Liver (tissue), 9 donors: ENCODE measurements around the gene TNS4. TPM values are rescaled to one million over a fixed set of nuclear protein-coding genes. Genes with fewer than 3 reads are reported as not detected.

Source experiments
- DNase-seq: peaks from one replicate; pipeline ENCODE4 v3.0.0-alpha.2; 2017; ENCODE audit warnings: low spot score
- H3K27ac ChIP-seq, 2 donors: one replicate each; pipeline ENCODE4 v1.7.0; 2013; ENCODE audit warnings: inconsistent platforms in 2 of 2, low read length in 2 of 2, control low read depth in 1 of 2, low read depth in 1 of 2, mild to moderate bottlenecking in 1 of 2
- H3K27me3 ChIP-seq, 4 donors: one replicate each; pipeline versions ENCODE4 v1.6.1 to v1.7.0; 2013; ENCODE audit warnings: low read length in 3 of 4, inconsistent platforms in 1 of 4, mild to moderate bottlenecking in 1 of 4, moderate library complexity in 1 of 4; ENCODE audit not compliant: control insufficient read depth in 4 of 4, insufficient read depth in 4 of 4
- H3K36me3 ChIP-seq, 4 donors: one replicate each; pipeline versions ENCODE4 v1.6.1 to v1.7.0; 2013; ENCODE audit warnings: low read length in 3 of 4, mild to moderate bottlenecking in 3 of 4, low read depth in 1 of 4, moderate library complexity in 1 of 4; ENCODE audit not compliant: control insufficient read depth in 4 of 4, insufficient read depth in 3 of 4
- H3K4me1 ChIP-seq, 4 donors: one replicate each; pipeline versions ENCODE4 v1.6.1 to v1.7.0; 2013; ENCODE audit warnings: low read length in 3 of 4, mild to moderate bottlenecking in 3 of 4, moderate library complexity in 1 of 4; ENCODE audit not compliant: control insufficient read depth in 4 of 4, insufficient read depth in 4 of 4
- H3K4me3 ChIP-seq, 3 donors: one replicate each; pipeline versions ENCODE4 v1.6.1 to v1.7.0; 2013; ENCODE audit warnings: low read length in 3 of 3, control low read depth in 1 of 3, low read depth in 1 of 3, mild to moderate bottlenecking in 1 of 3
- H3K9ac ChIP-seq, 2 donors: one replicate each; pipeline ENCODE4 v1.7.0; 2013; ENCODE audit warnings: low read length in 2 of 2, mild to moderate bottlenecking in 2 of 2, moderate library complexity in 2 of 2, control low read depth in 1 of 2, low read depth in 1 of 2
- H3K9me3 ChIP-seq, 4 donors: one replicate each; pipeline versions ENCODE4 v1.6.1 to v1.7.0; 2013; ENCODE audit warnings: low read length in 3 of 4; ENCODE audit not compliant: control insufficient read depth in 4 of 4
- CTCF ChIP-seq: fragments of 150-350 bp; IDR thresholded peaks from 2 replicates; pipeline ENCODE4 v1.5.1; 2017; ENCODE audit warnings: improper control_type of control experiment, low read depth, low read length; ENCODE audit not compliant: missing input control
- GABPA ChIP-seq, 2 donors: IDR thresholded peaks in 1 of 2; conservative IDR thresholded peaks in 1 of 2; 2 replicates each; pipeline ENCODE4 v1.6.1; 2016; ENCODE audit warnings: antibody characterized with exemption in 2 of 2, mild to moderate bottlenecking in 1 of 2, moderate library complexity in 1 of 2
- HNF4A ChIP-seq, 2 donors: conservative IDR thresholded peaks; 2 replicates each; pipeline ENCODE4 v1.6.1; 2016; ENCODE audit warnings: antibody characterized with exemption in 2 of 2, mild to moderate bottlenecking in 2 of 2
- HNF4G ChIP-seq: IDR thresholded peaks from 2 replicates; pipeline ENCODE4 v1.6.1; 2016; ENCODE audit warnings: antibody characterized with exemption
- JUND ChIP-seq, 2 donors: IDR thresholded peaks; 2 replicates each; pipeline ENCODE4 v1.6.1; 2016; ENCODE audit warnings: antibody characterized with exemption in 2 of 2
- NR2F2 ChIP-seq: IDR thresholded peaks from 2 replicates; pipeline ENCODE4 v1.6.1; 2016; ENCODE audit warnings: antibody characterized with exemption
- REST ChIP-seq: IDR thresholded peaks from 2 replicates; pipeline ENCODE4 v1.6.1; 2016; ENCODE audit warnings: antibody characterized with exemption, mild to moderate bottlenecking
- RXRA ChIP-seq, 2 donors: IDR thresholded peaks; 2 replicates each; pipeline ENCODE4 v1.6.1; 2017 to 2018; ENCODE audit warnings: antibody characterized with exemption in 2 of 2, mild to moderate bottlenecking in 1 of 2
- TAF1 ChIP-seq: conservative IDR thresholded peaks from 2 replicates; pipeline ENCODE4 v1.6.1; 2016; ENCODE audit warnings: antibody characterized with exemption, mild to moderate bottlenecking
- WGBS: extraction: QIAGEN DNeasy Blood & Tissue Kit; methylation state at CpG from one replicate; pipeline ENCODE4 v1.1.7; 2013; 5-methylcytosine and 5-hydroxymethylcytosine counted together
- polyA plus RNA-seq, 2 donors: library from polyadenylated mRNA; stranded (reverse) in 1 of 2; unstranded in 1 of 2; fragments of 200-250 nt in 1 of 2; fragments of >200 nt in 1 of 2; fragmentation: Nextera tagmentation in 1 of 2; extraction: Ambion mirVana in 1 of 2; gene quantifications; one replicate each; pipeline versions ENCODE4 v1.2.1 to v1.2.3, GENCODE V29; 2013 to 2015
- total RNA-seq, 2 donors: library from RNA; depleted of rRNA; stranded (reverse); fragments of >200 nt; gene quantifications; one replicate each; pipeline ENCODE4 v1.2.3, GENCODE V29; 2014
- TF ChIP-seq, protein P1 (sequence below): IDR thresholded peaks from 2 replicates; pipeline ENCODE4 v1.6.1; 2016; ENCODE audit warnings: antibody characterized with exemption
- donor health status: healthy.
- donor health status: healthy.
- donor health status: healthy.
- donor health status: healthy.
- donor health status: healthy.

The TNS4 gene
- total and polyA plus RNA-seq, 4 donors: 0.08 TPM; not detected in 3

DNA sequence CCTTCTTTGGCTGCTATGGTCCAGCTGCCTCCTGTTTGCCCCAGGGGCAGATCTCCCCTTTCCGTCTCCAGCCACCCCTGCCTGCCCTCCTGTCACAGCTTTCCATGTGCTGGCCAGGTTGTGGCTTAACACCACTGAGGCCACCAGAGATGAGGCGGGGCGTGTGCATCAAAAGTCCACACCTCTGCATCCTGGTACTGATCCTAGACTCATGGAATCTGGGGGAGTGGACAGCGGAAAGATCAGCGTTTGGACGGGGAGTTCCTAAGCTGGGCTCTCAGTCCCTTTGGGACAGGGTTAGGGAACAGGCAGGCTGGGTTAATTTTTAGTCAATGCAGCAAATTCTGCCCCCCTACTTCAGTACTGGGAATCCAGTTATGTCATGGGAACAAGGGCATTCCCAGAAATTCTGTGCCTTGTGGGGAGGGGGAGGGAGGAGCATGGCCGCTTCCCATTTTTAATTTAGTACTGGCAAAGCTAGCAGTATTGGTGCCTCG, 54.2 kb downstream of the TNS4 start (continued):
- TF ChIP-seq CTCF (no peak), HNF4G (peak; percentile 8), HNF4A (conservative IDR thresholded peaks at IDR 0.05) (peak; percentile 56 to 86), REST (peak; percentile 92)

DNA sequence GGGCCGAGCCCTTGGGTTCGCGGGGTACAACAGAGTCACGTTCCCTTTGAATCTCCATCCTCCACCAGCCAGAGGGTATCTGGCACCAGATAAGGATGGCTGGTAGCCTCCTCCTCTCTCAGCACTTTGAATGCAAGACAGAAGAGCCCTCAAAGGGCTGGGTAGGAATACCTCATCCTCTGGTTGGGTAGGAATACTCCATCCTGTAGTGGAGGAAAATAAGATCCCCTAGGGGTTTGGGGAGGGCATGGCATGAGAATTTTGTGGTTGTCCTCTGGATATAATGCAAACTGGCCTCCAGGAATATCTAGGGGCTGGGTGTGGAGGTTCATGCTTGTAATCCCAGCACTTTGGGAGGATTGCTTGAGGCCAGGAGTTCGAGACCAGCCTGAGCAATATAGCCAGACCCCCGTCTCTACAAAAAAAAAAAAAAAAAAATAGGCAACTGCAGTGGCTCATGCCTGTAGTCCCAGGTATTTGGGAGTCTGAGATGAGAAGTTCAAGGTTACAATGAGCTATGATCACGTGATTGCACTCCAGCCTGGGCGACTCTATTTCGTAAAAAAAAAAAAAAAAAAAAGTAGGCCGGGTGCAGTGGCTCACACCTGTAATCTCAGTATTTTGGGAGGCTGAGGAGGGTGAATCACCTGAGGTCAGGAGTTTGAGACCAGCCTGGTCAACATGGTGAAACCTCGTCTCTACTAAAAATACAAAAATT, 55.5 kb downstream of the TNS4 start:
- H3K9ac ChIP-seq: peak overlapping the region; percentile 90 to 95
- TF ChIP-seq CTCF: peak; percentile 29
- peak in 1 of 2 donors; percentile 30 for TF ChIP-seq HNF4A (conservative IDR thresholded peaks at IDR 0.05)
- TF ChIP-seq JUND (IDR thresholded peaks at IDR 0.05): peak in 1 of 2 donors; percentile 63
- peak; percentile 51 for TF ChIP-seq TAF1
- TF ChIP-seq NR2F2: peak; percentile 0
- no peak for TF ChIP-seq REST
- peak; percentile 8 to 68 for TF ChIP-seq RXRA (IDR thresholded peaks at IDR 0.05)
- TF ChIP-seq GABPA (IDR thresholded peaks at IDR 0.05 in 1 of 2, conservative IDR thresholded peaks at IDR 0.05 in 1 of 2): no peak
- TF ChIP-seq, protein P1, sequence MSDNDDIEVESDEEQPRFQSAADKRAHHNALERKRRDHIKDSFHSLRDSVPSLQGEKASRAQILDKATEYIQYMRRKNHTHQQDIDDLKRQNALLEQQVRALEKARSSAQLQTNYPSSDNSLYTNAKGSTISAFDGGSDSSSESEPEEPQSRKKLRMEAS: no peak
- H3K27ac ChIP-seq: peak overlapping the region; percentile 92 to 97
- no peaks in the 10 kb centered on the region for H3K9me3 ChIP-seq
- H3K27me3 ChIP-seq: no peaks in the 10 kb centered on the region
- H3K36me3 ChIP-seq: no peaks in the 10 kb centered on the region
- peak overlapping the region; percentile 73 to 91 (median 87) for H3K4me3 ChIP-seq
- H3K4me1 ChIP-seq: peaks cover 10 to 55% (median 45%) of the 10 kb centered on the region in 4 donors
- DNase-seq: no peak
- WGBS: 20% methylated on average over 11 of the region's 11 CpGs
